Esophagus squamous epithelium (tissue), 4 donors: ENCODE data around the gene HES2.

Source experiments
- POLR2A ChIP-seq, 4 donors: fragments of 450-650 bp; IDR thresholded peaks; one replicate each; pipeline ENCODE4 v1.6.1; 2017; ENCODE audit warnings: antibody characterized with exemption in 4 of 4, mild to moderate bottlenecking in 4 of 4, moderate library complexity in 3 of 4
- TF ChIP-seq, protein P1 (sequence below), 6 experiments: fragments of 450-650 bp in 4 of 6; fragments of 200-600 bp in 2 of 6; sonication (generic) in 2 of 6; IDR thresholded peaks; one replicate each; pipeline ENCODE4 v1.5.1; 2016 to 2019; ENCODE audit warnings: antibody characterized with exemption in 6 of 6, mild to moderate bottlenecking in 4 of 6, moderate library complexity in 4 of 6

DNA sequence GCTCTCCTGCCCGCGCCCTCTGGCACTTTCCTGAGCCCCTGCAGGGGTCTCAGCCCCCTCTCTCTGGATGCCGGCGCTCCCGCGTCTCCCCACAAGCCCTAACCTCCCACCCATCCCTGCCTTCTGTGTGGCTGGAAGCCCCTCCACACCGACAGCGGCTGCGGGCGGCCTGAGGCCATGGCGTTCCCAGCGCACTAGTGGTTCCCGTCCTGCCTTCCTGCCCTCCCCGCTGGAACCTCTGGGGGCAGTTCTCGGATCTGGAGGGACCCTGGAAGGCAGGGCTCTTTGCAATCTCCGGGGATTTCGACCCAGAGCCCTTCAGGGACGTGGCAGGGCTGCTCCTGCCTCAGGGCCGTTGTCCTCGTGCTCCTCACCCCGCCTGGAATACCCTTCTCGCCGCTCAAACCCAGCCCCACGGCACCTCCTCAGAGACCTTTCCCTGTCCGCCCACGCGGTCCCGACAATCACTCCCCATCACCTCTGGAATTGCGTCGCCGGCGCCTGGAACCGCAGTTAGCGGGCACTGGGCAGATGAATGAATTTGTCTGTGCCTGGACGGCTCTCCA, 4.4 kb upstream of the HES2 start:
- TF ChIP-seq, protein P1, sequence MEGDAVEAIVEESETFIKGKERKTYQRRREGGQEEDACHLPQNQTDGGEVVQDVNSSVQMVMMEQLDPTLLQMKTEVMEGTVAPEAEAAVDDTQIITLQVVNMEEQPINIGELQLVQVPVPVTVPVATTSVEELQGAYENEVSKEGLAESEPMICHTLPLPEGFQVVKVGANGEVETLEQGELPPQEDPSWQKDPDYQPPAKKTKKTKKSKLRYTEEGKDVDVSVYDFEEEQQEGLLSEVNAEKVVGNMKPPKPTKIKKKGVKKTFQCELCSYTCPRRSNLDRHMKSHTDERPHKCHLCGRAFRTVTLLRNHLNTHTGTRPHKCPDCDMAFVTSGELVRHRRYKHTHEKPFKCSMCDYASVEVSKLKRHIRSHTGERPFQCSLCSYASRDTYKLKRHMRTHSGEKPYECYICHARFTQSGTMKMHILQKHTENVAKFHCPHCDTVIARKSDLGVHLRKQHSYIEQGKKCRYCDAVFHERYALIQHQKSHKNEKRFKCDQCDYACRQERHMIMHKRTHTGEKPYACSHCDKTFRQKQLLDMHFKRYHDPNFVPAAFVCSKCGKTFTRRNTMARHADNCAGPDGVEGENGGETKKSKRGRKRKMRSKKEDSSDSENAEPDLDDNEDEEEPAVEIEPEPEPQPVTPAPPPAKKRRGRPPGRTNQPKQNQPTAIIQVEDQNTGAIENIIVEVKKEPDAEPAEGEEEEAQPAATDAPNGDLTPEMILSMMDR (IDR thresholded peaks at IDR 0.05) = no peak
- no peak for TF ChIP-seq POLR2A (IDR thresholded peaks at IDR 0.05)
